Stimulated activated CD8-positive, alpha-beta memory T cell treated with anti-CD3 and anti-CD28 coated beads, Interleukin-7, amount 100 ng/mL, for 4 hours (primary cell): Measurements from ENCODE around the gene CPTP.
"Not testable (repeated sequence)": the region's sequence is repeated elsewhere in the genome, so short reads cannot be mapped to it uniquely, and the experiment has no call there.

ENCODE experiments used
- DNase-seq, 2 donors: peaks; one replicate each; pipeline ENCODE4 v3.0.0-alpha.2; 2020; ENCODE audit warnings: low read depth in 2 of 2

CPTP gene

DNA sequence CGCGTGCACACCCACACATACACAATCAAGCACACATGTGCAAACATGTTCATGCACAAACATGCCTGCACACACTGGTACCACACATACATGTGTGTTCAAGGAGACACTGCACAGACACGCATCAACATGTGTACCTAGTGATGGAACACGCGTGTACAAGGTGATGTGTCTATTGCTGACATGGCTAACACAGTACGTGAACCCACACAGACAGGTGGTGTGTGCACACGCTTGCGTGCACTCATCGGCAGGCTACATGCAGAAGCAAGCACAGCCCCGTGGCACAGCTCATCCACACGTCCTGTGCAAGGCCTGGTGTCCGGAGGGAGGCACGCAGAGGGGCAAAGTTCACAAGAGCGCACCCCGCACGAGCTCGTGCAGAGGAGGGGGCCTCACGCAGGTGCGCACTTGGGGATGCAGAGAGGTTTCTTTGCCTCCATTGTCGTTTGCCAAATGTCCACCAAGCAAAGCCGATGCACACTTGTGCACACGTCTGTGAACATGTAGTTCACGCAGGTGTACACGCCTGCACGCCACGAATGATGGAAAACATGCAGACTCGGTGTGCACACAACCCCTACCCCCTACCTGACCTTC is 17.8 kb upstream of the CPTP start:
- no peak for DNase-seq

GRCh38 chr1:1307261-1307922 is 17.2 kb upstream of the CPTP start:
- DNase-seq: peak in 1 of 2 donors; percentile 27

DNA sequence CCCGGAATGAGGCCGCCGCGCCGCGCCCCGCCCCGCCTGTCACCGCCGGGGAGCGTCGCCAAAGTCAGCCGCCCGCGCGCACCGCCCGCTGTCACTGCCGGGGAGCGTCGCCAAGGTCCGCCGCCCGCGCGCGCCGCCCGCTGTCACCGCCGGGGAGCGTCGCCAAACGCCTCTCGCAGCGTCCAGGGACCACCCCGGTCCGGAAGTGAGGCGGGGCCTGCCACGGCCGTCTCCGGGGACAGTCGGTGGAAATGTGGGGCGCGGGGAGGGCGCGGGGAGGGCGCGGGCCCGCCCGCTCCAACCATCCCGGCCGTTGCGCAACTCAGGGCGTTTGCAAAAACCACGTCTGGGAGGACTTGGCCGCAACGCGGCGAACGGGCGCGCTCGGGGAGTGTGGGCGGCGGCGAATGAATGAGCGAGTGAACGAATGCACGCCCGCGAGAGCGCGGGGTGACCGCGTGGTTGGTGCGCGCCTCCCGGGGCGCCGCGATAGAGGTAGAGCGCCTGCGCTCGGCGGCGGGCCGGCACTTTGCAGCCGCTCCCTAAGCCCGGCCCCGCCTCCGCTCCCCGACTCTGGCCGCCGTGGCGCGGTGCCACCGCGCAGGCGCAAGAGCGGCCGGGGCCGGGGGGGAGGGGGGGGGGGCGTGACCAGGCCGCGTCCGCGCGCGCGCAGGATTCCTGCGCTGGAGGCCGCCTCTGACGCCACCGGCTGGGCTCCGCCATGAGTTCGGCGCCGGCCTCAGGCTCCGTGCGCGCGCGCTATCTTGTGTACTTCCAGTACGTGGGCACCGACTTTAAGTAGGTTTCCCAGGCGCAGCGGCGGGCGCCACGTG is 16.5 kb upstream of the CPTP start, which contains the start of the genes ACAP3 and PUSL1:
TSS of gene ACAP3 (minus strand) at position 8 of the 833 bp plus-strand sequence. CDS start 115 bp downstream, outside the sequence.
TSS of gene PUSL1 (plus strand) at position 675 of the 833 bp plus-strand sequence. CDS start at position 722, 47 bp downstream.
- DNase-seq: peak; percentile 73 to 86

- no peak for DNase-seq
These were observed 15.8 kb upstream of the CPTP start for GRCh38 chr1:1308756-1309250.

DNA sequence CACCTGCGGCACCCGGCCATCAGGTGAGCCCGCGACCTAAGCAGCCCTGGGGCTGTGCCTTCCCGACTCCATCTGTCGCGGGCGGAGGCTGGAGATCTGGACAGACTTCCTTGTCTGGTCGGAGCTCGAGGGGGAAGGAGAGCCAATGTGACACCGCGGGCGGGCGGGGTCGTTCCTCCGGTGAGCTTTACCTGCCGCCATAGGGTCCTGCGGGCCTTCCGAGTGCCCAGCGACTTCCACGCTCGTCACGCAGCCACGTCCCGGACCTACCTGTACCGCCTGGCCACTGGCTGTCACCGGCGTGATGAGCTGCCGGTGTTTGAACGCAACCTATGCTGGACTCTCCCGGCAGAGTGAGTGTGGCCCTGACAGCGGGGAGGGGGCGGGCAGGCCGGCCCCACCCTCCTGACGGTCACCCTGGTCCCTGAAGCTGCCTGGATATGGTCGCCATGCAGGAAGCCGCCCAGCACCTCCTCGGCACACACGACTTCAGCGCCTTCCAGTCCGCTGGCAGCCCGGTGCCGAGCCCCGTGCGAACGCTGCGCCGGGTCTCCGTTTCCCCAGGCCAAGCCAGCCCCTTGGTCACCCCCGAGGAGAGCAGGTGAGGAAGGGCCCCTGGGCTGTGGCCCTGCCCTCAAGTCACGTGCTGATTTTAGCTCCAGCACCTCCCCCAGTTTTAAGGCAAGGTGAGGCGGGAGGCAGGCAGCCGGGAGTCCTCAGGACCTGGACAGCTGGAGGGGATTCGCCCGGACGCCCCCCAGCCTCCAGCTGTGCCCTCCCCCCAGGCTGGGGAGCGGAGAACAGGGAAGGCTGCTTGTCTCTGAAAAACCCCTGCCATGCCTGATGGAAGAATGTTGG is 15.1 kb upstream of the CPTP start:
- DNase-seq: no peak

GRCh38 chr1:1310109-1310385 is 14.6 kb upstream of the CPTP start:
- no peak for DNase-seq

GRCh38 chr1:1310476-1311053 is 14.0 kb upstream of the CPTP start:
- no peak for DNase-seq

DNA sequence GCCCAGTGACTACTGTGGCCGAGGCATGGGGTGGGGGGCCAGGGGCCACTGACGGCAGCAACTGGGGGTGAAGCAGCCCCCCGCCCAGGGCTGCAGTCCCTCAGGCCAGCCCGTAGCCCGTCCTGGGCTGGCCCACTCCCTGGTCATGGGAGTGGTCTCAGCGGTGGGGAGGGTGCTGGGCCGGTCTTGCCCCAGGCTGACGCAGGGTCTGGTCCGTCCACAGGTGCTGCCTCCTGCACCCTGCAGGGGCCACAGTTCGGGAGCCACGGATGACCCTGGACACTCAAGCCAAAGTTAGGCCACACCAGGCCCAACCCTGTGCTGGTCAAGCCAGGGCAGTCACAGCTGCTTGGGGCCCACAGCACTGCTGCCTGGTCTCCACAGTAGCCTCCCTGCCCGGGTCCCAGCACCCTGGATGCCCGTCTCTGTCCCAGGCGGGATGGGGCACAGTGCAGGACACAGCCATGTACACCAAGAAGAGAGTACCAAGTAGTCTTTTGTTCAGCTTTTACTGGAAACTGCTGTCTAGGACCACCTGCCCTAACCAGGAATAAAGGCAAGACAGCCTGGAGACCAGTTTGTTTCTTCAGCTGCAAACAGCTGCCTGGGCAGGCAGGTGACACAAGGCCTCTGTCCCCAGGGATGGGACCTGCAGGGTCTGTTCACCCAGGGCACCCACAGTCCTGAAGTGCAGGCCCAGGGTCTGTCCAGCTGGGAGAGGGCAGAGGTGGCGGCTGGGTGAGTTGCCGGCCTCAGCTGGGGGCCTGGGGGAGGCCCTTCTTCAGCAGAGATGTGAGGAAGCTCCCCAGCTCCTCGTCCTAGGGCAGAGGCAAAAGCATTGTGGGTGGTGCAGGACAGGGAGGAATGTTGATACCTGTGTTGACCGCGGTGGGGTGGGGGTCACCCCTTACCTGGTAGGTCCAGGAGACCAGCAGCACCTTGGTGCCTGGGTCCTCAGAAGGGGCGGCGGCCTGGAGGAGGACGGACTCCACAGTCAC is 13.2 kb upstream of the CPTP start:
- DNase-seq: no peak

DNA sequence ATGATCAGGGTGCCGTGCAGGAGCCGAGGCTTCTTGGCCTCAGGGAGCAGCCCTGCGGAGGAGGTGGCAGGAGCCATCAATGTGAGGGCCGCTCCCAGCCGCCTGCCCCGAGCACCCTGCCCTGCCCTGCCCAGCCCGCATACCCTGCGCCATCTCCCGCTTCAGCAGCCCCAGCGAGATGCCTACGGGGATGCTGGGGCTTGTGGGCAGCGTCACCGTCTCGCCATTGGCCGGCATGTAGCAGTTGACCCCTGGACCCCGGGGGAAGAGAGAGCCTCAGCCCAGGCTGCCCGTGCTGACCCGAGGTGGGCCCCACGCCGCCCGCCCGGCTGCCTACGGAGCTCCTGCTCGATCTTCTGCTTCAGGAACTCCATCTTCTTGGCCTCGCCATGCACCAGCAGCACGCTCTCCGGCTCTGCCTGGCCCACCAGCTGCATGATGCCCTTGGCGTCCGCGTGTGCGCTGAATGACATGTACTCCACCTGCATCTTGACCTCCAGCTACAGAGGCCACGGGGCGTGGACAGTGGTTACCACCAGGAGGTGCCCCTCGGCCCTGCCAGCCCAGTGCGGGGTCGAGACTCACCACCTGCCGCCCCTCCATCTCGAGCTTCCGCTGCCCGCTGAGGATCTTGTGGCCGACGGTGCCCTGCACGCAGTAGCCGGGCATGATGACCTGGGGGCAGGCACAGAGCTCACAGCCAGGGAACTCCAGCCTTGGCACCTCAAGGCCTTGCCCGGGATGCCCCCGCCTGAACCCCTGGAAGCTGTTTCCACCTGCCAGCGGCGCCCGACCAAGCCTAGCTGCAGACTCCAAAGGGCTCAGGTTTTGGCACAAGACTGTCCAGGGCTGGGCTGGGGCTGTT is 11.9 kb upstream of the CPTP start:
- no peak for DNase-seq

GRCh38 chr1:1313500-1314236 is 10.9 kb upstream of the CPTP start:
- DNase-seq: no peak

GRCh38 chr1:1314237-1314586 is 10.4 kb upstream of the CPTP start:
- DNase-seq: no peak

DNA sequence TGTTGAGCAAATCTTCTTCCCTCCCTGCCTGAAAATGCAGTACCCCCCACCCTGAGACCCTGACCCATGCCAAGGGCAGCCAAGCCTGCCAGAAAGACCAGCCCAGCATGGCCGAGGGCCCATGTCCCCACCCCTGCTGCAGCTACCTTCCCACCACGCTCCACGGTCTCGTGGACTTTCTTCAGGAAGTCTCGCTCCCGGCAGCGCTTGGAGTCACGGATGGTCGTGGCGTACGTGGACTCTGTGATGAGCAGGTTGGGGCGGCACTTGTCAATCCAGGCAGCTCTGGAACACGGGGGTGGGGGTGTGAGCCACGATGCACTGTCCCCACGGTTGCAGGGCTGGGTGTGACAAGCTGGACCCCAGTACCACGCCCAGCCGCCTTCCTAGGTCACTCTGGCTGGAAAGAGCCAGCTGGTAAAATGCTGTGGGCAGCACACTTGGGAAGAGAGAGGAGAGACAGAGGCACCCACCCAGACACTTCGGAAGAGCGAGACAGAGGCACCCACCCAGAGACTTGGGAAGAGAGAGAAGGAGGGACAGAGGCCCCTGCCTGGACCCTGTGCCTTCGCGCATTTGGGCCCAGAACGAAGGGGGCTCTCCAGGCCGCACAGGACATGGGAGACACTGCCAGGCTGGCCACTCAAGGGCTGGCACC is 9.8 kb upstream of the CPTP start:
- DNase-seq: no peak

DNA sequence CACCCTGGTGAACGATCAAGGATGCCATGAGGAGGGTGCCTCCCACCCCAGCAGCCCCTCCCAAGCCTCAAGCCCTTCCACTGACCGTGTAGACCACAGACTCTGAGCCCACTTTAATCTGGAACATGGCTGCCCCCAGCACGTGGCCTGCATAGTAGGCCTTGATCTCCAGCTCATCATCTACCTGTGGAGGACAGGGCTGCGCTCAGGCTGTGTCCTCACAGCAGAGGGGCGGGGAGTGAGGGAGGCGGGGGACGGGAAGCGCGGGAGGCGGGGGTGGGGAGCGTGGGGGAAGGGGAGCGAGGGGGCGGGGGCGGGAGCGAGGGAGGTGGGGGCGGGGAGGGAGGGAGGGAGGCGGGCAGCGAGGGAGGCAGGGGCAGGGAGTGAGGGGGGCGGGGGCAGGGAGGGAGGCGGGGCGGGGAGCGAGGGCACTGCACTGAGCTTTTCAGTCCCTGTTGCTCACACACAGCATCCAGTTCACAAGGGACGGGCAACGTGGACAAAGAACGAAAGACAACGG is 9.1 kb upstream of the CPTP start:
- no peak for DNase-seq

DNA sequence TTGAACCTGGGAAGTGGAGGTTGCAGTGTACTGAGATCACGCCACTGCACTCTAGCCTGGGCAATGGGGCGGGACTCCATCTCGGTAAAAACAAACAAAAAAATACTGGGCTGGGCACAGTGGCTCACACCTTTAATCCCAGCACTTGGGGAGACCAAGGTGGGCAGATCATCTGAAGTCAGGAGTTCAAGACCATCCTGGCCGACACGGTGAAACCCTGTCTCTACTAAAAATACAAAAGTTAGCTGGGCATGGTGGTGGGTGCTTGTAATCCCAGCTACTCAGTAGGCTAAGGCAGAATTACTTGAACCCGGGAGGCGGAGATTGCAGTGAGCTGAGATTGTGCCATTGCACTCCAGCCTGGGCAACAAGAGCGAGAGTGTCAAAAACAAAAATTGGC is 8.4 kb upstream of the CPTP start:
- DNase-seq: not testable (repeated sequence)

DNA sequence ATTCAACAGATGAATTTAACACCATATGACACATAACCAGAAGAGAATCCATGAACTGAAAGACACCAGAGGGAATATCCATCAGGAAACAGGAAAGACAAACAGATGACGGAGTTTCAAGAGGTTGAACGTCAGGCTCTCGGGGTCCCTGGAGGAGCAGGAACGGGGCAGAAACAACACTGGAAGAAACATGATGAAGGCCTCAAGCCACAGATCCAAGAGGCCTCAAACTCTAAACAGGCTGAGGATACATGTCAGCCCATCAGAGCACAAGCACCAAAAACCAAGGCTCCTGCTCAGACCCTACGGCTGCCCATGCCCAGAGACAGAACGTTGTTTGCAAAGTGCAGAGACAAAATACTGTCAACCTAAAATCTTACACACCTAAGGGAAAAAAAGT is 7.2 kb upstream of the CPTP start:
- no peak for DNase-seq

GRCh38 chr1:1318131-1318652 is 6.4 kb upstream of the CPTP start:
- DNase-seq: no peak
